ENCODE data around the gene EPB41L1.
"Not testable (repeated sequence)": the region's sequence is repeated elsewhere in the genome, so short reads cannot be mapped to it uniquely, and the experiment has no call there.

Gene EPB41L1

GRCh38 chr20:36126836-36127527 lies 27.6 kb upstream of the EPB41L1 start:
- DNase-seq (ENCODE audit: low spot score), result no peak

GRCh38 chr20:36128463-36129159 lies 25.9 kb upstream of the EPB41L1 start:
- no peak for DNase-seq (ENCODE audit: low spot score)

- DNase-seq (ENCODE audit: low spot score), result no peak
Observed at GRCh38 chr20:36129160-36129543, 25.4 kb upstream of the EPB41L1 start.

GRCh38 chr20:36130390-36130789 lies 24.1 kb upstream of the EPB41L1 start:
- DNase-seq (ENCODE audit: low spot score), result no peak

- DNase-seq (ENCODE audit: low spot score), result no peak
Observed at GRCh38 chr20:36132802-36133211, 21.7 kb upstream of the EPB41L1 start.

- DNase-seq (ENCODE audit: low spot score), result no peak
Observed at GRCh38 chr20:36133821-36134220, 20.7 kb upstream of the EPB41L1 start.

GRCh38 chr20:36135159-36135558 lies 19.4 kb upstream of the EPB41L1 start:
- no peak for DNase-seq (ENCODE audit: low spot score)

GRCh38 chr20:36135821-36136220 lies 18.7 kb upstream of the EPB41L1 start:
- DNase-seq (ENCODE audit: low spot score), result no peak

- DNase-seq (ENCODE audit: low spot score), result not testable (repeated sequence)
Observed at GRCh38 chr20:36137313-36137712, 17.2 kb upstream of the EPB41L1 start.

GRCh38 chr20:36141310-36141709 lies 13.2 kb upstream of the EPB41L1 start:
- DNase-seq (ENCODE audit: low spot score), result no peak

- DNase-seq (ENCODE audit: low spot score), result no peak
Observed at GRCh38 chr20:36144336-36144735, 10.2 kb upstream of the EPB41L1 start.

GRCh38 chr20:36145877-36146707 lies 8.4 kb upstream of the EPB41L1 start:
- no peak for DNase-seq (ENCODE audit: low spot score)

- no peak for DNase-seq (ENCODE audit: low spot score)
Observed at GRCh38 chr20:36147690-36148089, 6.8 kb upstream of the EPB41L1 start.

GRCh38 chr20:36148439-36148838 lies 6.1 kb upstream of the EPB41L1 start:
- no peak for DNase-seq (ENCODE audit: low spot score)

GRCh38 chr20:36149012-36149411 lies 5.5 kb upstream of the EPB41L1 start:
- no peak for DNase-seq (ENCODE audit: low spot score)

GRCh38 chr20:36149469-36149868 lies 5.1 kb upstream of the EPB41L1 start:
- DNase-seq (ENCODE audit: low spot score), result no peak

GRCh38 chr20:36150489-36150846 lies 4.1 kb upstream of the EPB41L1 start:
- no peak for DNase-seq (ENCODE audit: low spot score)

GRCh38 chr20:36150847-36151539 lies 3.5 kb upstream of the EPB41L1 start:
- DNase-seq (ENCODE audit: low spot score), result no peak

- no peak for DNase-seq (ENCODE audit: low spot score)
Observed at GRCh38 chr20:36152261-36152660, 2.3 kb upstream of the EPB41L1 start.

- no peak for DNase-seq (ENCODE audit: low spot score)
Observed at GRCh38 chr20:36153204-36153603, 1.3 kb upstream of the EPB41L1 start.

GRCh38 chr20:36153736-36154699 lies 522 bp upstream of the EPB41L1 start:
- no peak for DNase-seq (ENCODE audit: low spot score)

All from CD4-positive, alpha-beta T cell treated with Interleukin-15 for 4 hours (primary cell).